Measurements from ENCODE around the gene ZDHHC1.

Gene ZDHHC1

GRCh38 chr16:67405336-67405735, 10.9 kb downstream of the ZDHHC1 start:
- DNase-seq (ENCODE audit: low read depth) = no peak
- H3K4me3 ChIP-seq (ENCODE audit: low read depth, low read length) = no peak overlapping the region
- no peak for TF ChIP-seq CTCF (IDR thresholded peaks at IDR 0.05; ENCODE audit: insufficient read depth, low read depth, low read length, missing control alignments)

- TF ChIP-seq CTCF (IDR thresholded peaks at IDR 0.05; ENCODE audit: insufficient read depth, low read depth, low read length, missing control alignments) = no peak
- no peak overlapping the region for H3K4me3 ChIP-seq (ENCODE audit: low read depth, low read length)
- no peak for DNase-seq (ENCODE audit: low read depth)
Observed at GRCh38 chr16:67404740-67405226, 11.5 kb downstream of the ZDHHC1 start.

- DNase-seq (ENCODE audit: low read depth) = no peak
- H3K4me3 ChIP-seq (ENCODE audit: low read depth, low read length) = no peak overlapping the region
- no peak for TF ChIP-seq CTCF (IDR thresholded peaks at IDR 0.05; ENCODE audit: insufficient read depth, low read depth, low read length, missing control alignments)
Observed at GRCh38 chr16:67403976-67404555, 12.2 kb downstream of the ZDHHC1 start.

GRCh38 chr16:67400901-67401300, 15.4 kb downstream of the ZDHHC1 start:
- no peak for TF ChIP-seq CTCF (IDR thresholded peaks at IDR 0.05; ENCODE audit: insufficient read depth, low read depth, low read length, missing control alignments)
- no peak overlapping the region for H3K4me3 ChIP-seq (ENCODE audit: low read depth, low read length)
- no peak for DNase-seq (ENCODE audit: low read depth)

- no peak for DNase-seq (ENCODE audit: low read depth)
- no peak for TF ChIP-seq CTCF (IDR thresholded peaks at IDR 0.05; ENCODE audit: insufficient read depth, low read depth, low read length, missing control alignments)
- H3K4me3 ChIP-seq (ENCODE audit: low read depth, low read length) = no peak overlapping the region
Observed at GRCh38 chr16:67399749-67400704, 16.2 kb downstream of the ZDHHC1 start.

GRCh38 chr16:67399218-67399733, 17.0 kb downstream of the ZDHHC1 start:
- H3K4me3 ChIP-seq (ENCODE audit: low read depth, low read length) = no peak overlapping the region
- DNase-seq (ENCODE audit: low read depth) = peak; percentile 33
- TF ChIP-seq CTCF (IDR thresholded peaks at IDR 0.05; ENCODE audit: insufficient read depth, low read depth, low read length, missing control alignments) = peak; percentile 78

All from GM12865 (cell line).